CD4-positive, alpha-beta T cell treated with Interleukin-6 at 100 ng/mL for 8 hours (primary cell): ENCODE results near the gene RNF144A.

Experiments used
- DNase-seq: peaks from one replicate; pipeline ENCODE4 v3.0.0-alpha.2; 2020; ENCODE audit warnings: mixed read lengths, low spot score

RNF144A gene

GRCh38 chr2:7089284-7089683 is 172.1 kb downstream of the RNF144A start:
- no peak for DNase-seq

GRCh38 chr2:7089898-7090510 is 172.8 kb downstream of the RNF144A start:
- no peak for DNase-seq

- DNase-seq = no peak
These were observed 176.2 kb downstream of the RNF144A start for GRCh38 chr2:7093376-7093775.
